HepG2 (cell line): ENCODE results near the gene TNP2. TPM values are rescaled to one million over a fixed set of nuclear protein-coding genes. Genes with fewer than 3 reads are reported as not detected.

ENCODE experiments used
- AHDC1 ChIP-seq: sonication (generic); formaldehyde crosslinking; IDR thresholded peaks from 2 replicates; pipeline ENCODE4 v1.5.1; 2020; ENCODE audit warnings: mild to moderate bottlenecking, missing genetic modification reagents, borderline replicate concordance
- ARNTL ChIP-seq: sonication (generic); formaldehyde crosslinking; IDR thresholded peaks from 2 replicates; pipeline ENCODE4 v1.4.0; 2020; ENCODE audit warnings: mild to moderate bottlenecking, missing genetic modification reagents
- ASH2L ChIP-seq: fragments of 300-600, 200-600 bp; sonication (generic); IDR thresholded peaks from 2 replicates; pipeline ENCODE4 v1.7.0; 2017; ENCODE audit warnings: low read depth, mild to moderate bottlenecking, moderate library complexity, mixed read lengths, low read length; ENCODE audit not compliant: insufficient read length
- CC2D1A ChIP-seq: sonication (generic); formaldehyde crosslinking; IDR thresholded peaks from 2 replicates; pipeline ENCODE4 v1.8.1; 2023; ENCODE audit warnings: mild to moderate bottlenecking, missing genetic modification reagents
- CHCHD3 ChIP-seq: sonication (generic); formaldehyde crosslinking; IDR thresholded peaks from 2 replicates; pipeline ENCODE4 v1.8.0; 2022; ENCODE audit warnings: mild to moderate bottlenecking, missing genetic modification reagents, moderate library complexity
- ELF4 ChIP-seq: sonication (generic); formaldehyde crosslinking; IDR thresholded peaks from 2 replicates; pipeline ENCODE4 v1.5.0; 2020; ENCODE audit warnings: missing genetic modification reagents, mild to moderate bottlenecking, moderate library complexity, borderline replicate concordance
- ESRRA ChIP-seq: sonication (generic); formaldehyde crosslinking; IDR thresholded peaks from 2 replicates; pipeline ENCODE4 v1.5.1; 2020; ENCODE audit warnings: mild to moderate bottlenecking, low read depth, missing genetic modification reagents
- HDAC6 ChIP-seq: fragments of 200-600 bp; sonication (generic); IDR thresholded peaks from 2 replicates; pipeline ENCODE4 v1.7.0; 2017; ENCODE audit warnings: mild to moderate bottlenecking, antibody characterized with exemption, low read length, low read depth
- HNF4A ChIP-seq: sonication (generic); formaldehyde crosslinking; IDR thresholded peaks from 2 replicates; pipeline ENCODE4 v1.4.0; 2020; ENCODE audit warnings: missing genetic modification reagents
- IRF9 ChIP-seq: sonication (generic); formaldehyde crosslinking; IDR thresholded peaks from 2 replicates; pipeline ENCODE4 v1.8.0; 2022; ENCODE audit warnings: missing genetic modification reagents, mild to moderate bottlenecking, borderline replicate concordance
- KAT7 ChIP-seq: IDR thresholded peaks from 2 replicates; pipeline ENCODE4 v1.6.1; 2018; ENCODE audit warnings: borderline replicate concordance, missing compliant biosample characterization
- KDM6A ChIP-seq: IDR thresholded peaks from 2 replicates; pipeline ENCODE4 v1.6.1; 2016; ENCODE audit warnings: low read depth
- NR2F6 ChIP-seq, 2 experiments: IDR thresholded peaks; 2 replicates each; pipeline ENCODE4 v1.6.1; 2016; ENCODE audit warnings: antibody characterized with exemption in 1 of 2, mild to moderate bottlenecking in 1 of 2
- PTBP1 ChIP-seq: fragments of 200-400 bp; formaldehyde crosslinking; IDR thresholded peaks from 2 replicates; pipeline ENCODE4 v1.6.1; 2018; ENCODE audit warnings: low read length, low read depth; ENCODE audit not compliant: poor library complexity, severe bottlenecking
- SP140L ChIP-seq: sonication (generic); formaldehyde crosslinking; IDR thresholded peaks from 2 replicates; pipeline ENCODE4 v1.4.0; 2020; ENCODE audit warnings: missing genetic modification reagents, borderline replicate concordance
- ZBTB7B ChIP-seq: sonication (generic); formaldehyde crosslinking; IDR thresholded peaks from 2 replicates; pipeline ENCODE4 v1.4.0; 2020; ENCODE audit warnings: missing genetic modification reagents
- ZNF253 ChIP-seq: sonication (generic); formaldehyde crosslinking; IDR thresholded peaks from 2 replicates; pipeline ENCODE4 v1.8.0; 2022; ENCODE audit warnings: mild to moderate bottlenecking, missing genetic modification reagents, borderline replicate concordance
- ZNF292 ChIP-seq: sonication (generic); formaldehyde crosslinking; IDR thresholded peaks from 2 replicates; pipeline ENCODE4 v1.8.1; 2022; ENCODE audit warnings: mild to moderate bottlenecking, low read depth, missing genetic modification reagents, borderline replicate concordance
- ZNF335 ChIP-seq: sonication (generic); formaldehyde crosslinking; IDR thresholded peaks from 2 replicates; pipeline ENCODE4 v1.4.0; 2020; ENCODE audit warnings: missing genetic modification reagents
- ZNF430 ChIP-seq: sonication (generic); formaldehyde crosslinking; IDR thresholded peaks from 2 replicates; pipeline ENCODE4 v1.9.0; 2021; ENCODE audit warnings: mild to moderate bottlenecking, missing genetic modification reagents
- ZNF510 ChIP-seq: sonication (generic); formaldehyde crosslinking; IDR thresholded peaks from 2 replicates; pipeline ENCODE4 v1.4.0; 2020; ENCODE audit warnings: low read depth, mild to moderate bottlenecking, missing genetic modification reagents
- ZNF605 ChIP-seq: sonication (generic); formaldehyde crosslinking; IDR thresholded peaks from 2 replicates; pipeline ENCODE4 v1.8.0; 2022; ENCODE audit warnings: mild to moderate bottlenecking, missing genetic modification reagents
- ZSCAN29 ChIP-seq: sonication (generic); formaldehyde crosslinking; conservative IDR thresholded peaks from 2 replicates; pipeline ENCODE4 v1.4.0; 2020; ENCODE audit warnings: mild to moderate bottlenecking, missing genetic modification reagents
- polyA plus RNA-seq, 8 experiments: library from polyadenylated mRNA; depleted of rRNA in 3 of 8; stranded (reverse) in 7 of 8; unstranded in 1 of 8; fragments of >200 nt; fragmentation: Illumina TruSeq in 4 of 8; extraction: Trizol in 4 of 8; gene quantifications; 2 replicates each; pipeline versions ENCODE4 v1.2.1 to v1.2.3, GENCODE V29; 2011 to 2016; ENCODE audit warnings: low read depth in 4 of 8, missing spikeins in 1 of 8, mixed read lengths in 1 of 8; ENCODE audit not compliant: insufficient read depth in 1 of 8
- total RNA-seq, 5 experiments: library from RNA; depleted of rRNA; stranded (reverse); fragments of >200 nt; fragmentation: Illumina TruSeq; extraction: Trizol; gene quantifications; 2 replicates each; pipeline ENCODE4 v1.2.3, GENCODE V29; 2016; ENCODE audit warnings: low read depth in 1 of 5

TNP2 gene
- total and polyA plus RNA-seq, 2 of the 13 experiments (the other 11 are each of a cell fraction or from before 2014, with no cell fraction given) = not detected

- TF ChIP-seq AHDC1 (CRISPR knock-in tag) (peak; percentile 43; the same call in 1 of the 2 replicates), HDAC6 (no peak), HNF4A (CRISPR knock-in tag) (peak; percentile 79), KDM6A (CRISPR knock-in tag) (peak; percentile 26; the same call in 1 of the 2 replicates), ZNF510 (CRISPR knock-in tag) (no peak), ZNF605 (CRISPR knock-in tag) (peak; percentile 49; the same call in 1 of the 2 replicates), ZNF253 (CRISPR knock-in tag) (no peak), ASH2L (peak; percentile 22), ARNTL (CRISPR knock-in tag) (peak; percentile 63; the same call in 1 of the 2 replicates), ZNF292 (CRISPR knock-in tag) (0 out of 2 replicates have a peak, but pooled peaks have one; percentile 31), ESRRA (CRISPR knock-in tag) (peak; percentile 59; the same call in 1 of the 2 replicates), ZBTB7B (CRISPR knock-in tag) (peak; percentile 70; the same call in 1 of the 2 replicates), ZNF335 (0 out of 2 replicates have a peak, but pooled peaks have one; percentile 18), SP140L (CRISPR knock-in tag) (0 out of 2 replicates have a peak, but pooled peaks have one; percentile 54), NR2F6 (IDR thresholded peaks at IDR 0.05) (peak; percentile 66), NR2F6 (CRISPR knock-in tag; IDR thresholded peaks at IDR 0.05) (peak; percentile 45; the same call in 1 of the 2 replicates), ZNF430 (CRISPR knock-in tag) (0 out of 2 replicates have a peak, but pooled peaks have one; percentile 39), PTBP1 (no peak), KAT7 (CRISPR knock-in tag) (0 out of 2 replicates have a peak, but pooled peaks have one; percentile 59), IRF9 (CRISPR knock-in tag) (0 out of 2 replicates have a peak, but pooled peaks have one; percentile 1), CC2D1A (no peak), ZSCAN29 (CRISPR knock-in tag) (0 out of 2 replicates have a peak, but pooled peaks have one; percentile 39), ELF4 (CRISPR knock-in tag) (peak; percentile 33; the same call in 1 of the 2 replicates), CHCHD3 (no peak)
These were observed 1.6 kb upstream of the TNP2 start (continued) for GRCh38 chr16:11270602-11271162.
